HG03378 (cell line): ENCODE measurements around the gene PIGO.
A peak's percentile ranks its signal among the peaks of the same experiment; 100 is the strongest.

ENCODE experiments used
- ATAC-seq: cut with Tn5 transposase; IDR thresholded peaks from one replicate; pipeline ENCODE4 v1.9.1; 2021; ENCODE audit warnings: mild to moderate bottlenecking, moderate library complexity; ENCODE audit not compliant: unreplicated experiment

The PIGO gene

GRCh38 chr9:35107297-35108290, 11.2 kb upstream of the PIGO start:
- ATAC-seq: no peak

DNA sequence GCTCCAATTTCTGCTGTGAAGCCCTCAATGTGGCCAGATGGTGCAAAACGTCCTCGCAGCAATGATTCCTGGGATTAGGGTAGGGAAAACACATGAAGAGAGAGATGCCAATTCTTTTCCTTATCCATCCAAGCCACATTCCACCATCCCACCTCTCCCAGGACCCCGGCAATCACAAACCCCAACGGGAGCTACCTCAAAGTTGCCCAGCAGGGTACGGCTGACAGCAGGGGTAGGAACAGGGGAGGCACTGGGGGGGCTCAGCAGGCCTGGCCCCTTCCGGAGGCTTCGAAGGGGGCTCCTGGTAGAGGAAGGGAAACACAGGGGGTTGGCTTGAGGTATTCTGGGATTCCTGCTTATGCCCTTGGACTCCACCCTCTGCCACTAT, 9.9 kb upstream of the PIGO start:
- no peak for ATAC-seq

DNA sequence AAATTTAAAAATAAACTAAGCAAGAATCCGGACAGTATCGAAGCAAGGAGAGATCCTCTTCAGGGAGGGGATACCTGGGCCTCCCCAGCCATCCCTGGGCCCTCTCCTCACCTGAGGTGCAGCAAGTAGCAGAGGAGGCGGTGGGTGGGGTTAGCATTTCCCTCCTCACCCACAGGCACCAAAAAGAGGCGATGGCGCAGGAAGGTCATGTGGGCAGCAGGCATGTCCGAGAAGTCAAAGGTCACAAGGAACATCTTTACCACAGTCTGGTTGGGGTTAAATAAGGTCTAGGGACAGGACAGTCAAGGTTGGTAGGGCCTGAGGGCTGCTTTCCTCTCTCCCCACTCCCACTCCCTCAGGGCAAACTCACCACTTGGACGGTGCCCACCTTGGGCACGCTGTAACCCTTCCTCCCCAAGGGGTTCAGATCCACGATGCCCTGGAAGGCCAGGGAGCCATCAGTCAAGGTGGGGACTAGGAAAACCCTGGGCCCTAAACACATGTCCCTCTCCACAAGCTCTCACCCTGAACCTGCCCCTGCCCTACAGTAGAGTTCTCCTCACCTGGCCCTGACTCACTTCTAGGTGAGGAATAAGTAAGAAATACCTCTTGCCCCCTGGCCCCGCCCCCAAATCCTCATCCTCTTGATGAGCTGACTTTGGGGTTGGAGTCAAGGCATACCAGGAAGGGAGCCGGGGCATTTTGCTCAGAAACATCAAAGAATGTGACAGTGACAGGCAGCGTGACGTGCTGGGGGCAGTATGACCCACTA, 9.4 kb upstream of the PIGO start:
- ATAC-seq: no peak

GRCh38 chr9:35105126-35105525, 8.7 kb upstream of the PIGO start:
- no peak for ATAC-seq

- no peak for ATAC-seq
Observed at GRCh38 chr9:35104586-35104985, 8.2 kb upstream of the PIGO start.

DNA sequence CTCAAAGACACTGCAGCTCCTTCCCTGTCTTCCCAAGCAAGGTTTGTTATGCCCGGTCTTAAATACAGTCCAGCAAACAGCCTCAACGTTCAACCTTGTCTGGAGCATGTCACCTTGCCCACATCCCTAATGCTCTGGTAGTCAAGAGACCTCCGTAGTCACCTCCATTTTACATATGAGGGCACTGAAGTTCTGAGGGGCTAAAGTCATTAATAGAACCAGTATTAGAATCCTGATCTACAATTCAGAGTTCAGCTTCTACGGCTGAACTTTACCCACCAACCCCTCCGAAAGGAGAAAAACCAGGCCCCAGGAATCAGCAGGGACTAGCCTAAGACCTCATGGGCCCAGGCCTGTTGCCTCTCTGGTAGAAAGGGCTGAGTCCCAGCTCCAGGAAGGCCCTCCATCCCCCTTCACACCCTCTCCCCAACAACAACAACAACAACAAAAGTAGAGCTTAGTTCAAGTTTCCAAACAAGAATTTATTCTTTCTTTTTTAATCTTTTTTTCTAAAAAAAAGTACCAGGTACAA, 7.3 kb upstream of the PIGO start:
- ATAC-seq: no peak

- peak; percentile 86 for ATAC-seq
Observed at GRCh38 chr9:35102769-35103659, 6.6 kb upstream of the PIGO start, which contains the start of gene STOML2. Gene STOML2 (minus strand): TSS chr9:35103131. CDS start chr9:35103094, 37 bp downstream.

DNA sequence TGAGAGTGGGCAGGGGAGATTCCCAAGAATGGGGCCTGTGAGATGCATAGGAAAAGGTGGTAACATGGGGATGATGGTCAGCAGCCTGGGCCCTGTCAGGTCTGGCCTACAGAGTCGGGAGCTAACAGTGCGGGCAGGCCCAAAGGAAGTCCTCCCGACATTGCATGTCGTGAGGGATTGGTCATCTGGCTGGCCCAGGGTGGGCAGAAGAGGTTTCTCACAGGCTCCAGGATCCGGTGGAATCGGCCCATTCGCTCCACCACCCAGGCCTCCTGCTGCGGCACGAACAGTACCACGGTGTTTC, 6.0 kb upstream of the PIGO start:
- peak; percentile 12 for ATAC-seq

- ATAC-seq: no peak
Observed at GRCh38 chr9:35097573-35097972, 1.2 kb upstream of the PIGO start.

- ATAC-seq: no peak
Observed at GRCh38 chr9:35091536-35091935, 4.9 kb downstream of the PIGO start.

DNA sequence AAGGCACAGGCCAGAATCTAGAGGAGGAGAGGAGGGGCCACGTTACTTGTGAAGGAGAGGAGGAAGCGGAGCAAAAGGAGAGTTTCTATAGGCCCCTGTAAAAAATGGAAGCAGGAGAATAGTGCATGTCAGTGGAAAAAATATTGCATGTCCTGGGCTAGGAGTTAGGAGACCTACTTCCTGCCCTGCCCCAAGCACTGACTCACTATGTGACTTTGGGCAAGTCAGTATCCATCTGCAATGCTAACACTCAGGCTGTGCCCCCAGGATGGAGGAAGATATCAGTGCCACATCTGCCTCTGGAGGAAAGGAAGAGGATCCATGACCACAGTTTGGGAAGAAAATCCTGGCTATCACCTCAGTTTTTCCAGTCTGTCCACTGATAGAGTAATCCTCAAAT, 7.0 kb downstream of the PIGO start:
- ATAC-seq: no peak

DNA sequence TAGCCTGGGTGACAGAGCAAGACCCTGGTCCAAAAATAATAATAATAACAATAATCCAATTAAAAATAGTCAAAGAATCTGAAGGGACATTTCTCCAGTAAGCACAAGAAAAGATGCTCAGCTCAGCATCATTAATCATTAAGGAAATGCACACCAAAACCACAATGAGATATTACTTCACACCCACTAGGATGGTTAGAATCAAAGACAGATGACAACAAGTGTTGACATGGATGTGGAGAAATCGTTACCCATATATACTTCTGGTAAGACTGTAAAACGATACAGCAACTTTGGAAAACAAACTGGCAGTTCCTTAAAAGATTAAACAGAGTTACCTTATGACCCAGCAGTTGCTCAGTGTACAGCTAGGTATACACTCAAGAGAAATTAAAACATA, 11.3 kb downstream of the PIGO start:
- no peak for ATAC-seq

DNA sequence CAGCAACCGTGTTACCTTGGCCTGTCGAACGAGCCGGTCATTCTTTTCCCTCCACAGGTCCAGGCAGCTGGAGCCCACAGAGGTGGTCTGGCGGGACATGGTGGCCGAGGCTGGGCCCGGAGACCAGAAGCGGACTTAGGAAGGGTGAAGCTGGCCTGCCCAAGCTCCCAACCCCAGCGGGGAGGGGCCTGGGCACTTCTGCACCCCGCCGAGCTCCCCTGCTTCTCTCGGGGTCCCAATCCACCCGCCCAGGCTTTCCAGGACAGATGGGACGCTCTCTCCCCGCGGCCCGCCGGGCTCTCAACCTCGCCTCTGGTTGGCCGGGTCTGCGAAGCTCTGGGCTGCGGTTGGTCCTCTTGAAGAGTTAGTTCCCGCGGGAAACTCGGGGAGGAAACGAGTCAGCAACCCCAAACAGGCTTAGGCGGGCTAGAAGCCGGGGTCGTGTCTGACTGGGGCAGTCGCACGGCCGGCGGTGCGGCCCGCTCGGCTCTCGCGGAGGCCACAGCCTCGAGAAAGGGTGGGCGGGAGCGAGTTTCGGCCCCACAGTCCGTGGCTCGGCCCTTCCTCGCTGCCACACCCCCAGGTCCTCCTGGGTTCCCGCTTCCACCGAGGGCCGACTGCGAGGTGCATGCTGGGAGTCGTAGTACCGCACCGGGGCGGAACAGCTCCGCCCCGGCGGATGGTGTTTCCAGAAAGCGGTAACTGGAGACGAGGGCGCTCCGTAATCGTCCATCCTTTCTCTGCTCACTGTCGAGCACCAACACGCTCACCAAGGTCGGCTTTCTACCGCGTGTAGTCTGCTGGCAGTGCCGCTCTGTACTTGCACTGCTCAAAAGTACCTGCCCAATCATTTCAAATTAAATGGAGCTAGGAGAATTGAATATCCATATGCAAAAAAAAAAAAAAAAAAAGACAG, 16.7 kb downstream of the PIGO start, which contains the start of gene FANCG:
FANCG (minus strand) TSS at position 517 of the 916 bp plus-strand sequence; CDS start at position 99, 418 bp downstream.
- ATAC-seq: peak; percentile 79

- no peak for ATAC-seq
Observed at GRCh38 chr9:35079041-35079425, 17.4 kb downstream of the PIGO start.

- ATAC-seq: no peak
Observed at GRCh38 chr9:35078066-35078465, 18.3 kb downstream of the PIGO start.

DNA sequence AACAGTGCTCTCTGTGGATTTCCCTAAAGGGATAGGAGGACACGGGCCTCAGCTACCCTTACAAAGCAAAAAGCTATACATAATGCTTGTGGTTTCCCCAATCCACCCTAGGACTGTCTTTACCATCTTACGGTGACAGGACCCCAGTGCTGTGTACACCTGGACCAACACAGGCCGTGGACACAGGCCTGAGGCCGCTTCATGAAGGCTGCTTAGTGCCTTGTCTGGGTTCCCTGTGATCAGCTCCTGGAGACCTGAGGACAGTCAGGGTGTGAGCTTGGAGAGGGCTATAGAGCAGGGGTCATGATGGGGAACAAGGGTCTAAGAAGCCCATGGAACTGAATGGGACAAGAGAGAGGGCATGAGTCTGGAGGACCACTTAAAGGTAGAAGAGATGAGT, 19.5 kb downstream of the PIGO start:
- ATAC-seq: no peak

GRCh38 chr9:35075358-35075757, 21.0 kb downstream of the PIGO start:
- no peak for ATAC-seq

GRCh38 chr9:35074791-35075190, 21.6 kb downstream of the PIGO start:
- ATAC-seq: no peak

DNA sequence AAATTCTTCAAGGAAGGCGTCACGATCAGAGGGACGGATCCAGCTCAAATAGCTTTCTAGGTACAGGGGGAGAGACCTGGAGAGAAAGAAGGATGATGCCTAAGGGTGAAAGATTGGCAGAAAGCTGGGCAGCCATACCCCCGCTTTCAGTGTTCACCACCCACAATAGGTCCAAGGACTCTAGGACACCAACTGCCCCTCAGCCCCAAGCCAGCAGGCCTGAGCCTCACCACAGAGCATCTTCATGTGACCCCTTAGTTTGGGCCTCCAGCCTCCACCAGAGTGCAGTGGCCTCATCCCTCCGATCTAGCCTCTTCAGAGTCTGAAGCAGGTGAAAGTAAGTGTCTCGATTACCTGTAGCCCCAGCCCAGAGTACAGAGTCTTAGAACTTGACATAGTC, 22.2 kb downstream of the PIGO start:
- no peak for ATAC-seq

DNA sequence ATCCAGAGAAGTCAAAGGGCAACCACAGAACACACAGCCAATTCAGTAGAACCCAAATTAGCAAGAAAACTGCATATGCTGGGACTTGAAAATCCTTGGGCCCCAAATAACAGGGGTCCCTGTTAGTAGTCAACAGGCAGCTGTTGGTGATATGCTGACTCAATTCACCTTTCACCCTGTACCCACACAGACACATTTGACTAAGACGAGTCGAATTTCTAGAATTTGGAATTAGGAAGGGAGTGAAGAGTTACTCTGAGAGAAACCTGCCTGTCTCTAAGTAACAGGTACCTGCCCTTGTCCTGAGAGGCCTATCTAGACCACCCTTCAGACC, 23.1 kb downstream of the PIGO start:
- no peak for ATAC-seq
